Measurements from ENCODE around the gene DDX56.
A peak's percentile ranks its signal among the peaks of the same experiment; 100 is the strongest.

Gene DDX56

GRCh38 chr7:44537442-44537841 is 36.3 kb downstream of the DDX56 start:
- TF ChIP-seq ZFX (IDR thresholded peaks at IDR 0.05) (no peak), CTCF (conservative IDR thresholded peaks at IDR 0.05) (no peak)
- H3K27ac ChIP-seq: no peak overlapping the region

- no peak for TF ChIP-seq ZFX (IDR thresholded peaks at IDR 0.05)
- no peak for TF ChIP-seq CTCF (conservative IDR thresholded peaks at IDR 0.05)
Measured at GRCh38 chr7:44536090-44536489, 37.6 kb downstream of the DDX56 start.

GRCh38 chr7:44535348-44536064 is 38.2 kb downstream of the DDX56 start:
- TF ChIP-seq ZFX (IDR thresholded peaks at IDR 0.05) (no peak), CTCF (conservative IDR thresholded peaks at IDR 0.05) (no peak)
- H3K27ac ChIP-seq: no peak overlapping the region

More at GRCh38 chr7:44536090-44536489, 37.6 kb downstream of the DDX56 start:
- H3K27ac ChIP-seq: no peak overlapping the region

- no peak overlapping the region for H3K27ac ChIP-seq
- no peak for TF ChIP-seq ZFX (IDR thresholded peaks at IDR 0.05)
- peak; percentile 87 for TF ChIP-seq CTCF (conservative IDR thresholded peaks at IDR 0.05)
Measured at GRCh38 chr7:44534501-44534900, 39.2 kb downstream of the DDX56 start.

GRCh38 chr7:44534087-44534486 is 39.6 kb downstream of the DDX56 start:
- H3K27ac ChIP-seq: no peak overlapping the region
- no peak for TF ChIP-seq CTCF (conservative IDR thresholded peaks at IDR 0.05)
- no peak for TF ChIP-seq ZFX (IDR thresholded peaks at IDR 0.05)

- TF ChIP-seq ZFX (IDR thresholded peaks at IDR 0.05) (no peak), CTCF (conservative IDR thresholded peaks at IDR 0.05) (no peak)
Measured at GRCh38 chr7:44533301-44534055, 40.2 kb downstream of the DDX56 start.

More at GRCh38 chr7:44533301-44534055, 40.2 kb downstream of the DDX56 start:
- H3K27ac ChIP-seq: no peak overlapping the region

Data from C4-2B (cell line).